ENCODE measurements around the gene FLT4.

FLT4 gene

DNA sequence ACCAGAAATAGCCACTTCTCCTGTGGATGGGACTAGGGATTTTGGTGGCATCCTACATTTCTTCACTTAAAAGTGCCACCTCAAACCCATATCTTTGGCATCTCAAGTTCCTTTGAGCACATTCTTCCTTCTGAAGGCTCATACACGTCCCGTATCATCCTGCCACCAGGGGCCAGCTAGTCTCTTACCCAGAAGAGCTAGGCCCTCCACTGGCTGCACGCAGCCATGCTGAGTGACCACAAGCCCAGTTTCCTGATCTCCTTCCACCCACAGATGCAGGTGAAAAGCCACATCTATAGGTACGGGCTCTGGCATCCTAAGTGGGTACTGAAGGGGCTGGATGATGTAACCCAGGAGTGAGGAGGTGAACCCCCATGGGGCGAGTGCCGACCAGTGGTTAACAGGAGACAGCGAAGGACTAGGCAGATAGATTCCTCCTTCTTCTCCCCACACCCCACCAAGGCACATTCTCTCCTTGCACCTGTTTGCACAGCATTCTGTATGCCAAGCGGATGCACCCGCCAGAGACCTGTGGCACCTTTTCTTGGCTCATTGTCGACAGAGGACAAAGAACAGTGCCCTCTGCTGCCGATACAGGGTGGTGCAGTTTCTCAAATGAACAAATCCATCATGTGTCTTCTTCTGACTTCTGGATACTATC is 43.7 kb downstream of the FLT4 start:
- no peak for DNase-seq

DNA sequence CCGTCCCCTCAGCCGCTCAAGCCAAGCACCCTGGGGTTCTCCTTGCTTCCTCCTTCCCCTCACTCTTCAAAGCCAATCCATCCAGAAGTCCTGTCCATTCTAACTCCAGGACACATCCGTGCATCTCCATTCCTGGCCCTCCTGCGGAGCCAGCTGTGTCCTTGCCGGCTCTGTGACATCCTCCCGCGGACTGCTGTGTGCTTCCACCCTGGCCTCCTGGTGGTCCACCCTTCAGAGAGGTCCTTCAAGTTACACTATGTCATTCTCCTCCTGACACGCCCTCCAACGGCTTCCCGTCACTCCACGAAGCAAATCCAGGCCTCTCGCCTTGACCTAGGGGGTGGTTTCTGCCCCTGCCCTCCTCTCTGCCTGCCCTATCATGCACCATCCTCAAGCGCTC is 45.1 kb downstream of the FLT4 start:
- DNase-seq: no peak

DNA sequence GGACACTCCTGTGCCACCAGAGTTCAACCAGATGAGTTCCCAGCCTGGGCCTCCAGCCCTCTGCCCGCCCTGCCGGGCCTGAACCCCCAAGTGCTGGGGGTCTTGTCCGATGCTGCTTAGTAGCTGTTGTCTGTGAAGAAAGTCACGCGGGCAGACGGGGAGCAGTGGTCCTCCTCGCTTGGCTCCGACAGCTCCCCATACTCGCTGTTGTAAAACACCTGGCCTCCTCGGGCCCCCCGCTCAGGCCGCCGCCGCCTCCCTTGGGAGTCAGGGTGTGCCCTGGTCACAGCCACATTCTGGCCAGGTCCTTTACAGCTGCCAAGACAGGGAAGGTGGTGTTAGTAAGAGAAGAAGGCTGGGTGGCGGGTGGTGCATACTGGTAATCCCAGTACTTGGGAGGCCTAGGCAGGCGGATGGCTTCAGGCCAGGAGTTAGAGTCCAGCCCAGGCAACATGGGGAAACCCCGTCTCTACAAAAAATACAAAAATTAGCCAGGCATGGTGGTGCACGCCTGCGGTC is 46.3 kb downstream of the FLT4 start:
- no peak for DNase-seq

DNA sequence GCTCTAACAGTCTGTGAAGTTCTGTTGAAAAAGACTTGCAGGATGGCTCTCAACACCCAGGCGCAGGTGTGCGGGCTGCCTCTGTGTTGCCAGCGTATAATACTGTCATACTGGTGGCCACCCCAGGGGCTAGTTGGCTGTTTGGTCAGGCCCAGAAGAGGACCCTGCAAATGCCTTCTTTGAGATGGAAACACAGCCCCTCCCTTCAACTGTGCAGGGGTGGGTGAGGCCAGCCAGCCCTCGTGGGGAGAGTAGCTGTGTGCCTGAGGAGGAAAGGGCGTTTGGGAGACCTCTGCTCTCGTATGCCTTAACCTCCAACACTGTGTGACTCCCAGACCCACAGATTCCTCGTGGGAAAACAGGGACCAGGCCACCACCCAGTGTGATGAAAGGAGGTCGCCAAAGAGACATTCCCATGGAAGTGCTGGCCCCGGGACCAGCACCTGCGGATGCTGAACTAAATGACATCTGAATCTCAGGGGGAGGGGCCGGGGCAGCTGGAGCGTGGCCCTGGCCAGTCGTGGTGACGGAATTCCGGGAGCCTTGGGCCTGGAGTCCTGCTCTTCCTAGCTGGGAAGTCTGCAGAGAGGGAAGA is 46.8 kb downstream of the FLT4 start:
- DNase-seq: no peak

DNA sequence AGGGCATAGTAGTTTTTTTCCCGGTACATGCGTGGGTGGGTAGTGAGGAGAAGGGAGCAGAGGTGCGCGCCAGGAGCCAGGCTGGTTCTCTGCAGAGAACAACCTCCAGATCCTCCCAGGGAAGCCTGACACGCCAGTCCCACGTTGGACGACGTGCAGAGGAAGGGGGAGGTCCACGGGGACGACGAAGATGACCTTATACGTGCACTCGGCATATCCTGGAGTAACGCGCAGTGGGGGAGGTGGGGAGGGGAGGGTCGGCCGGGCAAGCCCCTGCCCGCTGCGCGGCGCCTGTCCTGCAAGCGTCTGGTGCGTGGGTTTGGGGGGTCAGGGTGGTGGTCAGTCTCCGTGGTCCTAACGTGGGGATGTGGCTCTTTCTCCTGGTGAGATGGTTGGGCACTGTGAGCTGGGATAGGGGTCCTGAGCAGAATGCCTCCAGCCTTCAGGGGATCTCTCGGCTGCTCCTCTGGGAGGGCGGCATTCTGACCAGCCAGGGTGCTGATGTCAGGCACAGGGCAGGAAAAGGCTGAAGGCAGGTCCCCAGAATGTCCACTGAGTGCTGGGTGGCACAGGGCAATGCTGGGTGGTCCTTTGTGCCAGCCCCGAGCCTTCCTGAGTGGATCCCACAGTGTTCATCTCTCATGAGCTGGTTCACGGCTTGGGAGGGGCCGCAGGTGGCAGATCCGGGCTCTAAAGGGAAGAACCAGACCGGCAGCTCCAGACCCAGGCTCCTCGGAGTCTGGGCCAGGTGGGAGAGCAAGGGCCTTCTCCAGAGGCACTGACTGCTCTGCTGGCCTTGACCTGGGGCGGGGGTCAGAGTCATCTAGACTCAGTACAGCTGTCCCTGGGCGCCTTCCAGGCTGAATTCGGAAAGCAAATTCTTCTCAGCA is 47.6 kb downstream of the FLT4 start:
- DNase-seq: no peak

DNA sequence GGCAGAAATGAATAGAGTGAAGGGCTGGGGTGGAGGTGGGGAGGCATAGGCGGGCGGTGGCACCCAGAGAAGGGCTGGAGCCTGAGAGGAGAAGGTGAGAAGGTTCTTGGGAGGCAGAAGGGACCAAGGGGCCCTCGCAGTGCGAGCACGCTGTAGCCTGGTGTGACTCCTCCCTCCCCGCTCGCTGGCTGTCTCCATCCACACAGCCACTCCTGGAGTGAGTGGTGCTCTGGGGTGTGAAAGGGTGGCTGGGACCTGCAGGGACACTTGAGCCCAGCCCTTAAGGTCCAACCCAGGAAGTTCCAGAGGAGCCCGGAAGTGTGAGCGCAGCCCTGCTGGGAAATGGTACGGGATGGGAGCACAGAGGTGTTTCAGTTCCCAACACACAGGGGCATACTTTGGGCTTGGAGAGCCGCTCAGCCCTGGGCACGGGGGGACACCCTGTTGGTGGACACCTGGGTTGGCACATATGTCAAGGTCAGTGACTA is 48.8 kb downstream of the FLT4 start:
- no peak for DNase-seq

DNA sequence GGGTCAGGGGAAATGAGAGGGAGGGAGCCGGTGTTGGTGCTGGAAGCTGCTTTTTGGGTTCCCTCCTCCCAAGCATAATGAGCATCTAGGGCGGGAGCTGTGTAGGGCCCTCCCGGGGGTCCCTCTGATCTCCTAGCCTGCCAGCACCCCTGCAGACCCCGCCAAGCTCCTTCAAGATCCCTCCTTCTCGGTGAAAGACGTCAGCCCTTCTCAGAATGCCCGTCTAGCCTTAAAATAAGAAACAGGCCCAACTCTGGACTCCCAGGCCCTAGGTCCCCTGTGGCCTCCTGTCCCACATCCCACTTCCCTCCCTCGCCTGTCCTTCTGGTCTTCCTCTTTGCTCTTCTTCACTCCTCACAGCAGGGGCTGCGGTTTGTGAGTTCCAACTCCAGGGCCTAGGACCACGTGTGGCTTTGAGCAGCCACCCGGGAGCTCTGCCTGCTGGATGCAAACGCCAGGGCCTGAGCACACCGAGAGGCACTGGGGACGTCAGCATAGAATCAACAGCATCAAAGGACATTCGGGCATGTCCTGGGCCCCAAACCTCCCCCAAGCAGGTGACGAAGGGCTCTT is 49.3 kb downstream of the FLT4 start:
- no peak for DNase-seq

DNA sequence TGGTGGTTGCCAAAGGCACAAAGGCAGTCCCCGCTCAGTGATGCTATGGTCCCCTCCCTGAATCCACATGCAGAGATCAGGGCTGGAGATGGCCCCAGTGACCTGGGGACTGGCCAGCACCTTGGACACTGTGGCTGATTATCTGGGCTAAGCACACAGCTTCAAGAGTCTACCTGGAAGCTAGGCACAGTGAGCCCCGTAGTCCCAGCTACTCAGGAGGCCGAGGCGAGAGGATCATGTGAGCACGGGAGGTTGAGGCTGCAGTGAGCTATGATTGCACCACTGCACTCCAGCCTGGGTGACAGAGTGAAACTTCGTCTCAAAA is 49.8 kb downstream of the FLT4 start:
- DNase-seq: no peak

DNA sequence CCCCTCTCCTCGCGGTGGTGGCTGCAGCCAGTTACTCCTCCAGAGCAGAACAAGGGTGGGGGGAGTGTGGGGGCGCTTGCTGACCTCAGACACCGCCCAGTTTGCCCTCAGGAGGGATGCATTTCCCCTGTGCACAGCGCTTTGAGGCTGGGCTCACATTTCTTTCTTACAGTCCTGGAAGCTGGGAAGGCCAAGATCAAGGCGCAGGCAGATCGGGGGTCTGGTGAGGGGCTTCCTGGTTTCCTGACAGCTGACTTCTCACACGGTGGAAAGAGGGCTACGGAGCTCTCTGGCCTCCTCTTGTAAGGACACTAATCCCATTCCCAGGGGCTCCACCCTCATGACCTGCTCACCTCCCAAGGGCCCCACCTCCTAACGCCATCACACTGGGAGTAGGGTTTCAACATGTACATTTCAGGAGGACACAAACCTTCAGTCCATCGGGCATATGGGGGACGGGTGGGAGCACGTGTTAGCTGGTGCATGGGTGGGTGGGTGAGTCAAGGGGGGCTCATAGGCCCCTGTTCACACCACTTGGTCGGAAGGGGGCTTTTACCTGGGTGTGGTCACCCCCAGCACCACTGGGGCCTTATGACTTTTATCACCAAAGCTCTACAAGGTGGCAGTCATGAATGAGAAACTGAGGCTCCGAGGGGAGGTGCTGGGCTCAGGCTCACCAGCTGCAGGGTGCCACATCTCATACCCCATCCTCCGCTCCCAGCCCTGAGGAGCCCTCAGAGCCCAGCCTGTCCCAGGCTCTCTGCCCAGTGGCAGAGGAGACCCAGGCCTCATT is 50.4 kb downstream of the FLT4 start:
- no peak for DNase-seq

DNA sequence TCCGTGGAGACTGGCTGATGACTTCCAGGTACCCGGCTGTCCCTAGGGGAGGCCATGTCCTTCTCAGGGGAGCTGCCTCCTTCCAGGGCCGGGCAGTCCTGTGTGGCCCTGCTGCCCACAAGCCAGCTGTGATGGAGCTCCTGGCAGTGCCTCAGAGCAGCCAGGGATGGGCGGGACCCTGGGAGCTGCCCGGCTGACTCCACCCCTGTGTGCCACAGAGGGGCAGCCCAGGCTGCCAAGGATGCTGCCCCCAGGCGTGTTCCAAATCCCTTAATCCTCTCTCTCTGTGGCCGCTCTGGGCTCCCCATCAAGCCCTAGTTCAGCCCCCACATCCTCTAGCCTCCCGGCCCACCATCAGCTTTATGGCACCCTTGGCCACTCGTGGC is 51.1 kb downstream of the FLT4 start:
- no peak for DNase-seq

DNA sequence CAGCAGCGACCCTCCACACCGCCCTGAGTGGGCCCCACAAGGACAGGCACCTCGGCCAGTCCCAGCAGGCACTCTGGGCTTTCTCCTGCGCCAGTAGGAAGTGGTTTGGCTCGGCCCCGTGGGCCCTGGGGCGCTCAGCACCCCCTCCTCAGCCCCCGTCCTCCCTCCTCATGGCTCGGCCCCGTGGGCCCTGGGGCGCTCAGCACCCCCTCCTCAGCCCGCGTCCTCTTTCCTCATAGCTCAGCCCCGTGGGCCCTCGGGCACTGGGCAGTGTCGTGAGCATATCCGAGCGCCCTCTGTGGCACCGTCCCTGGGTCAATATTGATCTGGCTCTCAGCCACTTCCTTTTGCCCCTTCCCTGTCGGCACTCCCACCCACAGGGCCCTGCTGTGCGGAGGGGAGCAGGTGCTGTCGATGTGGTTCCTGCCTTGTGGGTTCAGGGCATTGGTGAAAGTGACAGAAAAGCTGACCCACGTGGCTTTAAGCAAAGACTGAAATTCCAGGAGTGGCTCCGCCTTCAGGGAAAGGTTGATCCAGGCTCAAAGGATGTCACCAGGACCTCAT is 52.6 kb downstream of the FLT4 start:
- no peak for DNase-seq

DNA sequence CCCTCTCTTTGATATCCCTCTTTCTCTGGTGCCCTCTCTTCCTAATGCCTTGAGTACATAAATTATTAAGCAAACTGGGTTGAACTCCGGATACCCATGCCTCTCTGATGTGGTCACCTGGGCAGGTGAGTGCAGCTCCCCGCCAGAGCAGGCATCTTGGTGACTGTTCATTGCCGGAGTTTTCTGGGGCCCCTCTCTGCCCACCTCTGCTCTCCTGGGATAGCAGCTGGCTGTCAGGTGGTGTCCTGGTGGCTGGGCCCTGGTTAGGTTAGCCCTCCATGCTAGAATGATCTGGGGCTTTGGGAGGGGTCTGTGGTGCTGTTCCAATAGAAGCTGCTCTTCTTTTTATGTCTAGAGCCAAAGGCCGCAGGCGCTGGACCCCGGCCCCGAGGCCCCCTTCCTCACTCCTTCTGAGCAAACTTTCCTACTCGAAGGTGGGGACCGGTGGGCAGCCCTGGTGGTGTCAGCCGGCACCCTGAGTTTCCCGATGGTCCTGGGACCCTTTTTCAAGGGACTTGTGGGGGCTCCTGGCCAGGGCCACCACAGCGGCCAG is 53.2 kb downstream of the FLT4 start:
- DNase-seq: no peak

DNA sequence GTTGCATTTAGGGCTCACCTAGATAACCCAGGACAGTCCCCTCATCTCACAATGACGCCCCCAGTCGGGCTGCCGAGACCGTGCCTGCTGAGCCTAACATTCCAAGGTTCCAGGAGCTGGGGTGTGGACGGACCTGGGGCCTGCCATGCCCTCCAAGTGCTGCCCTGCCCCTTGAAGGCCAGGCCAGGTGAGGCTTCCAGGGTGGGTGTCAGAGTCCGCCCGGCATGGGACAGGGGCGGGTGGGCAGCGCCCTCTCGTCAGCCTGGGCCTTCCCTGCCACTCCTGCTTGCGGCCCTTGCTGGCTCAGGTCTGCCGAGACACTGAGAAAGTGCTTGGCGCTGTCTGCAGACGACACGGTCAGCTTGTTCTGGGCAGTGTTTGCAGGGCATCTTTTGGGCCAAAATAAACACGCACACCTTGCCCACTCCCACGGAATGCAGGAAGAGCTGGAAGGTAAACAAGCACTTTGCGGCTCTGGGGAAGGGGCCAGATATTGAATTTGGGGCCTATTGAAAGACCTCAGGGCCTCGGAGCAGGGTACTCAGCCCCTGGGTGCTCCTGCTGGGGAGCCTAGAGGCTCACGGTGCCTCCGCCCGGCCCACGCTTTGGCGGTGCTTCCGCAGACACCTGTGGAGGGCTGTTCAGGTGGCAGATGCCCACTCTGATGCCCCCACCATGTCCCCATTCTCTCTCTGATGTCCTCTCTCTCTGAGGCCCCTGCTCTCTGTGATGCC is 53.9 kb downstream of the FLT4 start:
- DNase-seq: no peak

DNA sequence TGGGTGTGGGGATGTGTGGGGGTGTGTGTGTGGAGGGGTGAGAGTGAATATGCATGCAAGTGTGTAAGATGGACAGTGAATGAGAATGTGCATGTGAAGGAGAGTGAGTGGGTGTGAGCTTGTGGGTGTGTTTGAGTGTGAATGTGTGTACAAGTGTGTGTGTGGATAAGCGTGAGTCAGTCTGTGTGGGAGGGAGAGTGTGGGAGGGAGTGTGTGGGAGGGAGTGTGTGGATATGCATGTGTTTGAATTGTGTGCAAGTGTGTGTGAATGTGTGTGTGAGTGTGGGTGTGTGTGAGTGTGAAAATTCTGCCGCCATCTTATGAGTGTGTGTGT is 54.4 kb downstream of the FLT4 start:
- DNase-seq: no peak

DNA sequence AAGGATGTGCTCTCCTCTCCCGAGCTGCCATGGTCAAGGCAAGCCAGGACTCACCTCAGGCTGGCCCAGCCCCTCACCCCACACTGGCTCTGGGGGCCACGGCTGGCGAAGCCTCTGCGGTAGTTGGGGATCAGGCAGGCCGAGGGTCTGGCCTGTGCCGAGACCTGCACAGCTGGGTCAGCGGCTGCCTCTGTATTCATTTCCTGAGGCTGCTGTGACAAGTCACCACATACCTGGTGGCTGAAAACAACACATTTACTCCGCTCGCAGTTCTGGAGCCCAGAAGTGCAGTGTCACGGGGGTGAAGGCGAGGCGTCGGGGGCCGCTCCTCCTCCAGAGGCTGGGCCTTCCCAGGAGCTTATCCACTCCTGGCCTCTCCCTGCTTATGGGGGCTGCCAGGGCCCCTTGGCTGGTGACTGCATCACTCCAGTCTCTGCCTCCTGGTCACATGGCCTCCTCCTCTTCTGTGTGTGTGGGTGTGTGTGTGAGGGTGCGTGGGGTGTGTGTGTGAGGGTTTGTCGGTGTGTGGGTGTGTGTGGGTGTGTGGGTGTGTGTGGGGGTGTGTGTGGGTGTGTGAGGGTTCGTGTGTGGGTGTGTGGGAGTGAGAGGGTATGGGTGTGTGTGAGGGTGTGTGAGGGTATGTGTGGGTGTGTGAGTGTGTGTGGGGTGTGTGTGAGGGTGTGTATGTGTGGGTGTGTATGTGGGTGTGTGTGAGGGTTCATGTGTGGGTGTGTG is 54.9 kb downstream of the FLT4 start:
- no peak for DNase-seq

DNA sequence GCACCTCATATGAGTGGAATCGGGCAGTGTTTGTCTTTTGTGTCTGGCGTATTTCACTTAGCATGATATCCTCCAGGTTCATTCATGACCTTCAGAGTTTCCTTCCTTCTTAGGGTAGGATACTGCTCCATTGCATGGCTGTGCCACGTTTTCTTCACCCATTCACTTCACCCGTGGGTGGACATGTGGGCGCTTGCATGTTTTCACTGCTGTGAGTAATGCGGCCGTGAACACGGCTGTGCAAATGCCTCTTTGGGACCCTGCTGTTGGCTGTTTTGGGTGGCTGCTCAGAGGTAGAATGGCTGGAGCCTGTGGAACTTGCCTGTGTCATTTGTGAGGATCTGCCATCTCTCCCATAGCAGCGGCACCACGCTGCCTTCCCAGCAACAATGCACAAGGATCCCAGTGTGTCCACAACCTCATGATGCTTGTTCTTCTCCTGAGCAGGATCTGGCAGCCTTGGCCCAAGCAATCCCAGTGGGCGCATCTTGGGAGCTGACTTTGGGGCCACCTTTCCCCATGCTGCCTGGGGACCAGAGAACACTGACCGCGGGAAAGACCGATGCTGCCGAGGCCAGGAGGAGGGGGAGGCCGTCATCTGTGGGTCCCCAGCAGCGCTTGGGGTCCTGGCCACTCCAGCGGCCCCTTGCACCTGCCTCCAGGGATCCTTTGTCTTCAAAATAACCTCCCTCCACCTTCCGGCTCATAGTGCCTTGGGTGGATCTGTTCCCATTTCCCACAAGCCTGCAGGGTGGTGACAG is 55.8 kb downstream of the FLT4 start:
- no peak for DNase-seq

DNA sequence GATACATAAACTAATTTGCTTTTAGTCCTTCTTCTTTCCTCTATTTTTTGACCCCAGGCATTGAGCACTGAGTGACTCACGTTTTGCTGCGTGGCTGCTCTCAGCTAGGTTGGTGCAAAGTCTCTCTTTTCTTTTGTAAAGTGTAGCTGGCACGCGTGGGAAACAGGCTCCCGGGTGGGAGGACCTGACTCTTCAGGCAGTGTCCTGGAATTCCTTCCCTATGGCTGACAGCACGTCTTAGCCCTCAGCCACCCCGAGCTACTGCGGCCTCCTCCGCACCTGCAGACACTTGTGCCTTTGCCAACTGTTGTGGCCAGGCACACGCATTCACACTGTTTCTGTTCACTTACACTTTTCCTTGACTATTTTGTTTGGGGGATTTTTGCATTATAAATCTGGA is 57.2 kb downstream of the FLT4 start:
- DNase-seq: no peak

DNA sequence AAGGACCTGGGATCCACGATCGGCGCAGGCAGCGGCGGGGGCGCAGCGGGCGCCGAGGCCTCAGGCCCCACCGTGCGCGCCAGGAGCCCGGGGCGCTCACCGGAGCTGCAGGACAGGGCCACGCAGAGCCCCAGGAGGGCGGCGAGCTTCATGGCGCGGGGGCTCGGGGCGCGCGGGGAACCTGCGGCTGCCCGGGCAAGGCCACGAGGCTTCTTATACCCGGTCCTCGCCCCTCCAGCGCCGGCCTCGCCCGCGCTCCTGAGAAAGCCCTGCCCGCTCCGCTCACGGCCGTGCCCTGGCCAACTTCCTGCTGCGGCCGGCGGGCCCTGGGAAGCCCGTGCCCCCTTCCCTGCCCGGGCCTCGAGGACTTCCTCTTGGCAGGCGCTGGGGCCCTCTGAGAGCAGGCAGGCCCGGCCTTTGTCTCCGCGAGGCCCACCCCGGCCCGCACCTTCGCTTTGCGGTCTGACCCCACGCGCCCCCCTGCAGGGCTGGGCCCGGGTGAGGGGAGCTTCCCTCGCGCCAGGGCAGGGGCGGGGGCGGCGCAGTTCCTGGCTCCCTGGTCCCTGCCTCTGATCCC is 58.0 kb downstream of the FLT4 start, which contains the start of gene SCGB3A1:
Gene SCGB3A1, minus strand, starts transcription at position 189 of the 577 bp plus-strand sequence. Its CDS starts 37 bp downstream, at position 152.
- DNase-seq: no peak

Measured in hippocampal formation (tissue), 2 donors.